ENCODE data around the gene PRUNE2. TPM values are rescaled to one million over a fixed set of nuclear protein-coding genes. Genes with fewer than 3 reads are reported as not detected.

The PRUNE2 gene
- polyA plus RNA-seq, 1 of the 3 experiments (the other 2 are of a cell fraction) = 13.0 TPM

DNA sequence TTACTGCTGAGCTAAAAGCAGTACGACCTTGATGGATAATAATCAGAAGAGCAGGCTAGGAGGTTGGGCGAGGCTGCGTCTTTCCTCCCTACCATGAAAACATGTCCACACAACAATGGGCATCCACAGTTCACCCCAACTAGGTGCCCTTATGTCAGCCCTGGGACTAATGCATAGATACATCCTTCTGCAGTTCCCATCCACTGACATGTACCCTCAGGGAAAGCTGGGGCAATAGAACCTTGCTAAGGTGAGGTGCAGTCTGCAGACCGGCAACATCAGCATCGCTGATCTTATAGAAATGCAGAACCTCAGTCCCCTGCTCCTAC, 697 bp upstream of the PRUNE2 start:
- Histone ChIP-seq H3K36me3 (replicated peaks in 1 of 2; ENCODE audit: control insufficient read depth in 1 of 2, insufficient read depth in 2 of 2, low read length in 1 of 2) (no peaks in the 10 kb centered on the region), H4K20me1 (ENCODE audit: insufficient read depth) (no peaks in the 10 kb centered on the region), H3K4me1 (ENCODE audit: control insufficient read depth in 1 of 2, insufficient read depth in 2 of 2, low read depth in 1 of 2, low read length in 1 of 2) (no peaks in the 10 kb centered on the region), H3K9me2 (no peaks in the 10 kb centered on the region), H3F3A (replicated peaks; ENCODE audit: insufficient read depth) (no peaks in the 10 kb centered on the region), H3K27me3 (ENCODE audit: insufficient read depth) (peaks cover 58% of the 10 kb centered on the region), H3K9me3 (no peaks in the 10 kb centered on the region), H3K79me2 (ENCODE audit: insufficient read depth) (no peaks in the 10 kb centered on the region), H3K27ac (ENCODE audit: low read depth in 2 of 2, low read length in 1 of 2) (no peak overlapping the region), H3K9ac (no peak overlapping the region), H2AFZ (ENCODE audit: low read depth) (no peak overlapping the region), H3K4me3 (ENCODE audit: low read depth in 2 of 2, low read length in 1 of 2) (no peak overlapping the region), H3K4me2 (peak overlapping the region; percentile 69; the same call in 1 of the 2 replicates)
- no peak for DNase-seq
- POLR2A ChIA-PET = no interaction called here
- TF ChIP-seq RCOR1 (IDR thresholded peaks at IDR 0.05; ENCODE audit: low read length) (no peak), ELF1 (IDR thresholded peaks at IDR 0.05) (no peak), POLR2AphosphoS5 (IDR thresholded peaks at IDR 0.05; ENCODE audit: low read depth, low read length) (no peak), GABPA (IDR thresholded peaks at IDR 0.05; ENCODE audit: low read depth) (no peak), TCF12 (IDR thresholded peaks at IDR 0.05) (no peak), EZH2phosphoT487 (IDR thresholded peaks at IDR 0.05; ENCODE audit: borderline replicate concordance, low read depth) (no peak), YY1 (IDR thresholded peaks at IDR 0.05; ENCODE audit: low read depth) (no peak)
- TF ChIP-seq, protein P1, sequence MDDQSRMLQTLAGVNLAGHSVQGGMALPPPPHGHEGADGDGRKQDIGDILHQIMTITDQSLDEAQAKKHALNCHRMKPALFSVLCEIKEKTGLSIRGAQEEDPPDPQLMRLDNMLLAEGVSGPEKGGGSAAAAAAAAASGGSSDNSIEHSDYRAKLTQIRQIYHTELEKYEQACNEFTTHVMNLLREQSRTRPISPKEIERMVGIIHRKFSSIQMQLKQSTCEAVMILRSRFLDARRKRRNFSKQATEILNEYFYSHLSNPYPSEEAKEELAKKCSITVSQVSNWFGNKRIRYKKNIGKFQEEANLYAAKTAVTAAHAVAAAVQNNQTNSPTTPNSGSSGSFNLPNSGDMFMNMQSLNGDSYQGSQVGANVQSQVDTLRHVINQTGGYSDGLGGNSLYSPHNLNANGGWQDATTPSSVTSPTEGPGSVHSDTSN (IDR thresholded peaks at IDR 0.05) = no peak
- TF ChIP-seq, protein P2, sequence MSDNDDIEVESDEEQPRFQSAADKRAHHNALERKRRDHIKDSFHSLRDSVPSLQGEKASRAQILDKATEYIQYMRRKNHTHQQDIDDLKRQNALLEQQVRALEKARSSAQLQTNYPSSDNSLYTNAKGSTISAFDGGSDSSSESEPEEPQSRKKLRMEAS (IDR thresholded peaks at IDR 0.05; ENCODE audit: low read depth) = no peak
- TF ChIP-seq, protein P3, sequence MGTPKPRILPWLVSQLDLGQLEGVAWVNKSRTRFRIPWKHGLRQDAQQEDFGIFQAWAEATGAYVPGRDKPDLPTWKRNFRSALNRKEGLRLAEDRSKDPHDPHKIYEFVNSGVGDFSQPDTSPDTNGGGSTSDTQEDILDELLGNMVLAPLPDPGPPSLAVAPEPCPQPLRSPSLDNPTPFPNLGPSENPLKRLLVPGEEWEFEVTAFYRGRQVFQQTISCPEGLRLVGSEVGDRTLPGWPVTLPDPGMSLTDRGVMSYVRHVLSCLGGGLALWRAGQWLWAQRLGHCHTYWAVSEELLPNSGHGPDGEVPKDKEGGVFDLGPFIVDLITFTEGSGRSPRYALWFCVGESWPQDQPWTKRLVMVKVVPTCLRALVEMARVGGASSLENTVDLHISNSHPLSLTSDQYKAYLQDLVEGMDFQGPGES (IDR thresholded peaks at IDR 0.05; ENCODE audit: low read depth, low read length) = no peak
- CTCF ChIA-PET = no interaction called here
- WGBS (ENCODE audit: low lambda C conversion rate) = 4% methylated on average over 5 of the region's 5 CpGs

DNA sequence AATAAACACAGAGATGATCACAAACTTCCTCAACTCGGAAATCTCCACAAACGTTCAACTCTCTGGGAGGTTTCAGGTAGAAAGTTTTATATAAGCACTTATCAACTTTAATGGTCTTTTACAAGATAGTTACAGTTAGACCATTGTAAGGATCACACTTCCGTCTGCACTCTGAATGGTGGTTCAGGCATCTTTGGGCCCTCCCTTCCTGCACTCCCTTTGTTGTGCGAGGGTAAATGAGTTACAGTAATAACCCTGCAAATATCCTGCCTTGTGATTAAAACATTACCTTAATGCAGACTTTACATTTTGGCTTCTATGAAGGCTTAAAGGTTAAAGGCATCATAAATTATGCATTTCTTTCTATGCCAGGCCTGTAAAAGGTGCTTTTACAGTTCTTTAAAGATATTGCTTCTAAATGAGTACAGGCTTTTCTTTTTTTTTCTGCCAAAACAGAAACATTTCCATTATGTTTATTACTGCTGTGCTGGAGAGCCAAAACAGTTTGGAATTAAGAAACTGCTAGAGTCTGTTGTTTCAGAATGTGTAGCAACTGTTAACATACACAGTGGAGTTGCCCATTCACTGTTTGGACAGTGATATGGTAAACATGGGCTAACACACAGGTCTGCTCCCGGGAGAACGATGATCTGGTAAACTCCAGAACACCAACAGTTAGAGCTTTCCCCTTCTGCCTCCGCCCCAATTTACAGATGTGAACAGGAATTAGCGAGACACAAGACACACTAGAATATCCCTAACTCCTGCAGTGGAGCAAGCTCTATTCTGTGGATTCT, 1.1 kb downstream of the PRUNE2 start:
- ChIA-PET POLR2A (no interaction called here), CTCF (no interaction called here)
- Histone ChIP-seq H3K4me2 (peak overlapping the region; percentile 69; the same call in 1 of the 2 replicates), H3K79me2 (ENCODE audit: insufficient read depth) (no peaks in the 10 kb centered on the region), H3K36me3 (replicated peaks in 1 of 2; ENCODE audit: control insufficient read depth in 1 of 2, insufficient read depth in 2 of 2, low read length in 1 of 2) (no peaks in the 10 kb centered on the region), H3K9me3 (no peaks in the 10 kb centered on the region), H3K9ac (no peak overlapping the region), H3K9me2 (no peaks in the 10 kb centered on the region), H4K20me1 (ENCODE audit: insufficient read depth) (no peaks in the 10 kb centered on the region), H3K4me1 (ENCODE audit: control insufficient read depth in 1 of 2, insufficient read depth in 2 of 2, low read depth in 1 of 2, low read length in 1 of 2) (no peaks in the 10 kb centered on the region), H3K27me3 (ENCODE audit: insufficient read depth) (peaks cover 75% of the 10 kb centered on the region), H3K27ac (ENCODE audit: low read depth in 2 of 2, low read length in 1 of 2) (no peak overlapping the region), H3K4me3 (ENCODE audit: low read depth in 2 of 2, low read length in 1 of 2) (peak overlapping the region in 1 of 2 experiments; percentile 30; a peak in 1 of 4 replicates), H3F3A (replicated peaks; ENCODE audit: insufficient read depth) (no peaks in the 10 kb centered on the region), H2AFZ (ENCODE audit: low read depth) (no peak overlapping the region)
- WGBS (ENCODE audit: low lambda C conversion rate) = 11% methylated on average over 8 of the region's 8 CpGs
- no peak for TF ChIP-seq NFIC (IDR thresholded peaks at IDR 0.05; ENCODE audit: borderline replicate concordance)
- TF ChIP-seq, protein P1 (IDR thresholded peaks at IDR 0.05) = no peak
- no peak for TF ChIP-seq ELF1 (IDR thresholded peaks at IDR 0.05)
- no peak for TF ChIP-seq RFX5 (IDR thresholded peaks at IDR 0.05; ENCODE audit: low read length)
- TF ChIP-seq YY1 (IDR thresholded peaks at IDR 0.05; ENCODE audit: low read depth) = no peak
- TF ChIP-seq, protein P4, sequence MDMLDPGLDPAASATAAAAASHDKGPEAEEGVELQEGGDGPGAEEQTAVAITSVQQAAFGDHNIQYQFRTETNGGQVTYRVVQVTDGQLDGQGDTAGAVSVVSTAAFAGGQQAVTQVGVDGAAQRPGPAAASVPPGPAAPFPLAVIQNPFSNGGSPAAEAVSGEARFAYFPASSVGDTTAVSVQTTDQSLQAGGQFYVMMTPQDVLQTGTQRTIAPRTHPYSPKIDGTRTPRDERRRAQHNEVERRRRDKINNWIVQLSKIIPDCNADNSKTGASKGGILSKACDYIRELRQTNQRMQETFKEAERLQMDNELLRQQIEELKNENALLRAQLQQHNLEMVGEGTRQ (IDR thresholded peaks at IDR 0.05; ENCODE audit: borderline replicate concordance, low read depth, low read length) = no peak
- no peak for TF ChIP-seq GATA2 (CRISPR knock-in tag; IDR thresholded peaks at IDR 0.05)
- TF ChIP-seq, protein P5, sequence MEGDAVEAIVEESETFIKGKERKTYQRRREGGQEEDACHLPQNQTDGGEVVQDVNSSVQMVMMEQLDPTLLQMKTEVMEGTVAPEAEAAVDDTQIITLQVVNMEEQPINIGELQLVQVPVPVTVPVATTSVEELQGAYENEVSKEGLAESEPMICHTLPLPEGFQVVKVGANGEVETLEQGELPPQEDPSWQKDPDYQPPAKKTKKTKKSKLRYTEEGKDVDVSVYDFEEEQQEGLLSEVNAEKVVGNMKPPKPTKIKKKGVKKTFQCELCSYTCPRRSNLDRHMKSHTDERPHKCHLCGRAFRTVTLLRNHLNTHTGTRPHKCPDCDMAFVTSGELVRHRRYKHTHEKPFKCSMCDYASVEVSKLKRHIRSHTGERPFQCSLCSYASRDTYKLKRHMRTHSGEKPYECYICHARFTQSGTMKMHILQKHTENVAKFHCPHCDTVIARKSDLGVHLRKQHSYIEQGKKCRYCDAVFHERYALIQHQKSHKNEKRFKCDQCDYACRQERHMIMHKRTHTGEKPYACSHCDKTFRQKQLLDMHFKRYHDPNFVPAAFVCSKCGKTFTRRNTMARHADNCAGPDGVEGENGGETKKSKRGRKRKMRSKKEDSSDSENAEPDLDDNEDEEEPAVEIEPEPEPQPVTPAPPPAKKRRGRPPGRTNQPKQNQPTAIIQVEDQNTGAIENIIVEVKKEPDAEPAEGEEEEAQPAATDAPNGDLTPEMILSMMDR (IDR thresholded peaks at IDR 0.05) = no peak
- TF ChIP-seq FOXM1 (IDR thresholded peaks at IDR 0.05; ENCODE audit: low read depth) = no peak
- TF ChIP-seq MEF2A (IDR thresholded peaks at IDR 0.05; ENCODE audit: borderline replicate concordance, low read depth) = no peak
- TF ChIP-seq SIN3A (IDR thresholded peaks at IDR 0.05; ENCODE audit: borderline replicate concordance, low read depth, low read length) = no peak
- TF ChIP-seq TAF1 (IDR thresholded peaks at IDR 0.05; ENCODE audit: borderline replicate concordance, low read depth, low read length) = no peak
- TF ChIP-seq TCF12 (IDR thresholded peaks at IDR 0.05) = no peak
- TF ChIP-seq RXRA (IDR thresholded peaks at IDR 0.05; ENCODE audit: borderline replicate concordance, low read depth) = no peak
- TF ChIP-seq GABPA (IDR thresholded peaks at IDR 0.05; ENCODE audit: low read depth) = no peak
- no peak for DNase-seq
